Measurements from ENCODE around the gene PAPPA2.

The PAPPA2 gene

GRCh38 chr1:176575991-176576390 lies 113.0 kb downstream of the PAPPA2 start:
- TF ChIP-seq CTCF (IDR thresholded peaks at IDR 0.05; ENCODE audit: low read depth, low read length), result no peak
- no peak for TF ChIP-seq EZH2phosphoT487 (IDR thresholded peaks at IDR 0.05; ENCODE audit: low read depth)
- H3K4me2 ChIP-seq (ENCODE audit: low read length), result no peak overlapping the region
- no peaks in the 10 kb centered on the region for H4K20me1 ChIP-seq (ENCODE audit: insufficient read depth, low read length)
- no peak overlapping the region for H3K9ac ChIP-seq (ENCODE audit: low read length)
- H3K4me3 ChIP-seq (ENCODE audit: low read length), result no peak overlapping the region
- H3K36me3 ChIP-seq (replicated peaks; ENCODE audit: low read depth, low read length), result no peaks in the 10 kb centered on the region
- no peaks in the 10 kb centered on the region for H3K9me3 ChIP-seq (ENCODE audit: insufficient read depth, low read length)
- no peak overlapping the region for H3K27ac ChIP-seq (ENCODE audit: low read length)
- H3K27me3 ChIP-seq (ENCODE audit: low read depth, low read length), result peaks cover 43% of the 10 kb centered on the region
- H3K79me2 ChIP-seq (ENCODE audit: low read length), result no peaks in the 10 kb centered on the region
- H2AFZ ChIP-seq (ENCODE audit: low read depth, low read length), result no peak overlapping the region
- no peaks in the 10 kb centered on the region for H3K4me1 ChIP-seq (ENCODE audit: low read length)

GRCh38 chr1:176576670-176577069 lies 113.7 kb downstream of the PAPPA2 start:
- Histone ChIP-seq H3K27ac (ENCODE audit: low read length) (no peak overlapping the region), H3K9ac (ENCODE audit: low read length) (no peak overlapping the region), H3K4me3 (ENCODE audit: low read length) (no peak overlapping the region), H2AFZ (ENCODE audit: low read depth, low read length) (no peak overlapping the region), H3K79me2 (ENCODE audit: low read length) (no peaks in the 10 kb centered on the region), H4K20me1 (ENCODE audit: insufficient read depth, low read length) (no peaks in the 10 kb centered on the region), H3K36me3 (replicated peaks; ENCODE audit: low read depth, low read length) (no peaks in the 10 kb centered on the region), H3K4me1 (ENCODE audit: low read length) (no peaks in the 10 kb centered on the region), H3K9me3 (ENCODE audit: insufficient read depth, low read length) (no peaks in the 10 kb centered on the region), H3K27me3 (ENCODE audit: low read depth, low read length) (peaks cover 38% of the 10 kb centered on the region), H3K4me2 (ENCODE audit: low read length) (no peak overlapping the region)
- no peak for TF ChIP-seq EZH2phosphoT487 (IDR thresholded peaks at IDR 0.05; ENCODE audit: low read depth)
- TF ChIP-seq CTCF (IDR thresholded peaks at IDR 0.05; ENCODE audit: low read depth, low read length), result no peak

- H3K4me3 ChIP-seq (ENCODE audit: low read length), result no peak overlapping the region
- no peak for TF ChIP-seq CTCF (IDR thresholded peaks at IDR 0.05; ENCODE audit: low read depth, low read length)
- TF ChIP-seq EZH2phosphoT487 (IDR thresholded peaks at IDR 0.05; ENCODE audit: low read depth), result no peak
- no peaks in the 10 kb centered on the region for H3K36me3 ChIP-seq (replicated peaks; ENCODE audit: low read depth, low read length)
Measured at GRCh38 chr1:176577646-176578197, 114.7 kb downstream of the PAPPA2 start.

GRCh38 chr1:176579087-176579486 lies 116.1 kb downstream of the PAPPA2 start:
- Histone ChIP-seq H3K4me3 (ENCODE audit: low read length) (no peak overlapping the region), H3K27ac (ENCODE audit: low read length) (no peak overlapping the region), H4K20me1 (ENCODE audit: insufficient read depth, low read length) (no peaks in the 10 kb centered on the region), H3K4me2 (ENCODE audit: low read length) (no peak overlapping the region), H3K4me1 (ENCODE audit: low read length) (no peaks in the 10 kb centered on the region), H2AFZ (ENCODE audit: low read depth, low read length) (no peak overlapping the region), H3K9me3 (ENCODE audit: insufficient read depth, low read length) (no peaks in the 10 kb centered on the region), H3K79me2 (ENCODE audit: low read length) (no peaks in the 10 kb centered on the region), H3K36me3 (replicated peaks; ENCODE audit: low read depth, low read length) (no peaks in the 10 kb centered on the region), H3K27me3 (ENCODE audit: low read depth, low read length) (peaks cover 31% of the 10 kb centered on the region), H3K9ac (ENCODE audit: low read length) (no peak overlapping the region)
- TF ChIP-seq EZH2phosphoT487 (IDR thresholded peaks at IDR 0.05; ENCODE audit: low read depth), result no peak
- no peak for TF ChIP-seq CTCF (IDR thresholded peaks at IDR 0.05; ENCODE audit: low read depth, low read length)

More at GRCh38 chr1:176577646-176578197, 114.7 kb downstream of the PAPPA2 start:
- Histone ChIP-seq H3K27me3 (ENCODE audit: low read depth, low read length) (peaks cover 31% of the 10 kb centered on the region), H3K4me1 (ENCODE audit: low read length) (no peaks in the 10 kb centered on the region), H3K27ac (ENCODE audit: low read length) (no peak overlapping the region), H3K9me3 (ENCODE audit: insufficient read depth, low read length) (no peaks in the 10 kb centered on the region), H2AFZ (ENCODE audit: low read depth, low read length) (no peak overlapping the region), H3K9ac (ENCODE audit: low read length) (no peak overlapping the region), H4K20me1 (ENCODE audit: insufficient read depth, low read length) (no peaks in the 10 kb centered on the region), H3K4me2 (ENCODE audit: low read length) (no peak overlapping the region), H3K79me2 (ENCODE audit: low read length) (no peaks in the 10 kb centered on the region)

All from OCI-LY3 (cell line).